WI38 (cell line): ENCODE data around the gene CHEK1.
"Not testable (repeated sequence)": the region's sequence is repeated elsewhere in the genome, so short reads cannot be mapped to it uniquely, and the experiment has no call there.

Source experiments
- H3K4me3 ChIP-seq: 2 replicates; pipeline ENCODE4 v1.5.1; 2011; ENCODE audit warnings: low read depth, mild to moderate bottlenecking, control low read depth, low read length
- CTCF ChIP-seq: IDR thresholded peaks from 2 replicates; pipeline ENCODE4 v1.5.1; 2012; ENCODE audit warnings: low read depth, mild to moderate bottlenecking, control low read depth, low read length

CHEK1 gene

GRCh38 chr11:125689274-125689859 lies 64.4 kb downstream of the CHEK1 start:
- H3K4me3 ChIP-seq, result no peak overlapping the region
- TF ChIP-seq CTCF, result no peak

DNA sequence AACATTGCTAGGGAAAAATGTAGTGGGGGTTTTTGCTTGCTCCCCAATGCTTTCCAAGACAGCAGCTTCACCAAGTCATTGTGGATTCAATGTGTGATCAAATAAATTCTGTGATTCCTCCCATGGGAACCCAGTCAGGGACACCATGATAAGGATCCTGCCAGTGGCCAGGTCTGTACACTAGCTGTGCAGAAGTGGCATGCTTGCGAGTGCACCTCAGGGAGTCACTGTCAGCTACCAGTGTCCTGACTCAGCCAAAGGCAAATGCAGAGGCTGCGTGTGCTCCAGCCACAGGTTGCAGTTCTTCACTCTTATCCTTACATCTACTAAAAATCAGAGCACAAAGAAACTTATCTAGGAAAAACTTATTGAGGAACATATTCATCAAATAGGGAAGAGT lies 65.0 kb downstream of the CHEK1 start:
- TF ChIP-seq CTCF, result no peak
- no peak overlapping the region for H3K4me3 ChIP-seq

DNA sequence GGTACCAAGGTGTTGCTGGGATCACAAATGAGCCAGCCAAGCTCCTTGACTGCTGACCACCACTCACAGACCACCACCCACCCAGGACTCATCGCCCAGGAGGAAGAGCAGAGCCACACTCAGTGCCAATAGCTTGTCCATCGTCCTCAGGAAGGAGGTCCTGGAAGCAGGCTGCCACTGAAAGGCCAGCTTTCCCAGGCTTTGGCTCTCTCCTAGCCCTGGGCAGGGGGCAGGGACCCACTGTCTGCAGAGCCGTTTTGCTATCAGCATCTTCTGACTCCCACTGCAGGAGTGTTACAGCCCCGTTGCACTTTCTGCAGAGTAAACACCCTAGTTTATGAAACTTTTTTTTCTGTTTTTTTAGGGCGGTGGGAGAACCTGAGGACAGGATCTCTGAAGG lies 67.9 kb downstream of the CHEK1 start:
- no peak overlapping the region for H3K4me3 ChIP-seq
- no peak for TF ChIP-seq CTCF

- no peak for TF ChIP-seq CTCF
These were observed 70.0 kb downstream of the CHEK1 start for GRCh38 chr11:125694951-125695350.

DNA sequence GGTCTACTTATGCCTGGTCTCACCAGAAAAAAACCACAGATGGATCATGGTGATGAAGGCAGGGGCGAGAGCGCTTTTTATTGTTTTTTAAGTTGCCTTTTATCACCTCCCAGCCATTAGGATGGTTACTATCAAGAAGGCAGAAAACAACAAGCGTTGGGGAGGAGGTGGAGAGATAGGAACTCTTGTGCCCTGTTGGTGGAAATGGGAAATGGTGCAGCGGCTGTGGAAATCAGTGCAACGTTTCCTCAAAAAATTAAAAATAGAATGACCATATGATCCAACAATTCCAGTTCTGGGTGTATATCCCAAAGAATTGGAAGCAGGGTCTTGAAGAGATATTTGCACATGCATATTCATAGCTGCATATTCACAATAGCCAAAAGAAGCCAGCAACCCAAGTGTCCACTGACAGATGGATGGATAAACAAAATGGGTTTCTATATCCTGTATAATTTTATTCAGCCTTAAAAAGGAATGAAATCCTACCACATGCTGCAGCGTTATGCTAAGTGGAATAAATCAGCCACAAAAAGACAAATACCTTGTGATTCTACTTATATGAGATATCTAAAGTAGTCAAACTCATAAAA lies 76.2 kb downstream of the CHEK1 start:
- TF ChIP-seq CTCF, result no peak
- no peak overlapping the region for H3K4me3 ChIP-seq

More at GRCh38 chr11:125694951-125695350, 70.0 kb downstream of the CHEK1 start:
- no peak overlapping the region for H3K4me3 ChIP-seq

DNA sequence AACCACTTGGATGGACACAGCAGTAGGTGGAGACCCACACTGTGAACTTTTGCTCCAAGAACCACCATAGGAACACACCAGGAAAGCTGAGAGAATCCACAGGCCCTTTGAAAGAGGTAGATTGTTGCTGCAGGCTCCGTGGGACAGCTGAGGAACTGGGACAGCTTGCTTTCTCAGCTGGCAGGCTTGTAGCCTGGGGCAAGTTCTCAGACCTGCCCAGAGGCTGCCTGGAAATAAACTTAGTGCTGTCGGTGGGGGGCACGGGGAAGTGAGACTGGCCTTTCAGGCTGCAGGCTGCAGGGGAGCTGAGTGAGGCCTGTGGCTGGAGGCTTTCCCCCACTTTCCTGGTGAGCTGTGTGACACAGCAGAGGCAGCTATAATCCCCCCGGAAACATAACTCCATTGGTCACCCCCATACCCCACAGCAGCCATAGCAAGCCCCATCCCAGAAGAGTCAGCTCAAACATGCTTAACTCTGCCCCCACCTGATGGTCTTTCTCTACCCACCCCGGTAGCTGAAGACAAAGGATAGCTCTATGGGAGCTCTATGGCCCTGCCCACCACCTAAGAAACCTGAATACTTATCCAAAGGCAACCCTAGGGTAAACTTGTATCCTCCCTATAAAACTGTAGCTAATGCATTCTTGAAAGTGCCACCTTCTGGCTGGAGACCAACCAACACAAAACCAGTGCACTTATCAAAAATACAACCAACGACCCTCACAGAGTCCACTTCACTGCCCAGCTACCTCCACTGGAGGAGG lies 77.1 kb downstream of the CHEK1 start:
- no peak for TF ChIP-seq CTCF
- H3K4me3 ChIP-seq, result no peak overlapping the region

GRCh38 chr11:125704686-125705085 lies 79.7 kb downstream of the CHEK1 start:
- not testable (repeated sequence) for H3K4me3 ChIP-seq
